ENCODE measurements around the gene CDKN2AIP. TPM values are rescaled to one million over a fixed set of nuclear protein-coding genes. Genes with fewer than 3 reads are reported as not detected.
A peak's percentile ranks its signal among the peaks of the same experiment; 100 is the strongest.
"Not testable (repeated sequence)": the region's sequence is repeated elsewhere in the genome, so short reads cannot be mapped to it uniquely, and the experiment has no call there.

CDKN2AIP gene
- total RNA-seq, 2 experiments from 2014 or later = 27.8 to 28.8 TPM

DNA sequence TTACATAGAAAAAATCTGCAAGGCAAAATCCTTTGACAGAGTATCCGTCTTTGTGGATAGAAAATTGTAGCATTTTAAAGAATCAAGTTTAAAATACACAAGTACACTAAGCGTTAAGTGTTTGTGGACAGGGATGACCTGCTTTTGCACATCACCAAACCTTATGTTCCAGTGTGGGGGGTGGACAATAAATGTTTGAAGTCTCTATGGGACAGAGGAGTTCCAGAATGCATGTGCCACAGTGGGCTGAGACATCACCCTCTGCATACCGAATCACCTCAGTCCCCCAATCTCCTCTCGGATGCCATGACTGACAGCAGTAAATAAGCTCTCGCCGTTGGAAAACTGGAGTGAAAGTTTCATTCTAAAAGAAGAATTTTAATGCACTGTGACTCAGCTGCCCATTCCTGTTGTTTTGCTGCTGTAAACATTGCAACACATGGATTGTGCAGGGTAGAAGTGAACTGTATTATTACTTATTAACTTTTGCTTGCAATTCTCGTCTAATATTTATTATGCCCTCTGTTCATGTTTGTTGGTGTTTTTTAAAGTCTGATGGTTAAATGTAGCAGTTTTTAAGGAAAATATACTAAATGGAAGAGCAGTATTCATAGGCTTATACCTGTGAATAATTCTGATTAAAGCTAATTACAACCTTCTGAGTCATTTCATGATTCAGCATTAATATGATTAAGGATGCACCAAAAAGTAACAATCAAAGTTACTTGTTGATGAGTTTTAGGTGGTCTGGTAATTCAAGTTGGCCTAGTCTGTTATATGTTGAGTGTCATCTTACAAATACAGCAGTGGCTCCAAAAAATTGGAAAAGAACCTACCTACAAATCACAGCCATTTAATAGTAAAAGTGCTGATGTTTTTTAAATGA is 24.0 kb downstream of the CDKN2AIP start:
- H3K4me1 Mint-ChIP-seq = peaks cover 5% of the 10 kb centered on the region
- H3K9me3 Mint-ChIP-seq (ENCODE audit: low read depth) = no peaks in the 10 kb centered on the region
- H3K4me3 Mint-ChIP-seq = no peak overlapping the region
- DNase-seq (no peak), ATAC-seq (no peak)
- H3K27ac Mint-ChIP-seq = no peak overlapping the region
- peaks cover 4% of the 10 kb centered on the region for H3K27me3 Mint-ChIP-seq
- no peaks in the 10 kb centered on the region for H3K36me3 Mint-ChIP-seq
- CTCF ChIA-PET = interaction anchor here (0.9 to 1.9 kb wide), 3 partner anchors 8 to 132 kb away, joined by 3 to 6 read pairs (median 4); no protein-coding TSS in a partner anchor

DNA sequence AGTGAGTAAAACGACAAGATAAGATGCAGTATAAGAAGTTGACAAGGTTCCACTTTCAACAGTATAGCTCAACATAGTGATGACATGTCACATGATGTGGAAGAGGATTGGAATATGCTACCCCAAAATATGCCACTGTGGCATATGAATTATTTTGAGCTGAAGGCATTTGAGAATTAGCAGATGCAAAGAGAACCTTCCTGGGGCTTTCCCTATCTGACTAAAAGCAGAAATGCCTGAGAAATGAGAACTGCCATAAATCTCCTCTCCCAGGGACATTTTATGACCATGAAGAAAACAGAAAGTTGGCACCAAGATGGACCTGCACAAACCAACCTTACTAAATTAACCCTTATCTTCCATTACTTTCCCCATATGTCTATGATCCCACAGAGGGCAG is 24.8 kb downstream of the CDKN2AIP start:
- H3K36me3 Mint-ChIP-seq = no peaks in the 10 kb centered on the region
- DNase-seq (no peak), ATAC-seq (no peak)
- H3K4me3 Mint-ChIP-seq = no peak overlapping the region
- CTCF ChIA-PET = interaction anchor here (0.9 to 1.9 kb wide), 5 partner anchors 7 to 251 kb away, joined by 3 to 6 read pairs (median 4); no protein-coding TSS in a partner anchor
- H3K27me3 Mint-ChIP-seq = peaks cover 4% of the 10 kb centered on the region
- H3K4me1 Mint-ChIP-seq = peaks cover 5% of the 10 kb centered on the region
- no peaks in the 10 kb centered on the region for H3K9me3 Mint-ChIP-seq (ENCODE audit: low read depth)
- H3K27ac Mint-ChIP-seq = no peak overlapping the region

DNA sequence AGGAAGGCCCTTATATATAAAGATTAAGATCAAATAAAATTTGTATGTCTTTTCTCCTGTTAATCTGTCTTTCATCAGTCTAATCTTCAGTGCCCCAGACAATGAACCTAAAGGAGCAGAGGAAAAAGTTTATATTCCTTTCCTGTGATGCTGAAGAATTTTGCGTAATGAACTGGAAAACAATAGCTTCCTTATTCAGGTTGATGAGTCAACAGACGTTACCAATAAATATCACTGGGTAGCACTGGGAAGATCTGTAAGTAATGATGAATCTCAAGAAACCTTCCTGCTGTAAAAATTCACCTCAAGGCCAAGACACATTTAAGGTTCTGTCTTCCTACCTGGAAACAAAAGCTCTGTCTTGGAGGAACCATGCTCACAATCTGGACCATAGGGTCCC is 25.5 kb downstream of the CDKN2AIP start:
- no peak for DNase-seq
- peaks cover 5% of the 10 kb centered on the region for H3K4me1 Mint-ChIP-seq
- H3K36me3 Mint-ChIP-seq = no peaks in the 10 kb centered on the region
- no peak overlapping the region for H3K4me3 Mint-ChIP-seq
- H3K27ac Mint-ChIP-seq = no peak overlapping the region
- no peak for ATAC-seq
- H3K9me3 Mint-ChIP-seq (ENCODE audit: low read depth) = no peaks in the 10 kb centered on the region
- peaks cover 4% of the 10 kb centered on the region for H3K27me3 Mint-ChIP-seq
- CTCF ChIA-PET = interaction anchor here (1.2 to 1.9 kb wide), 3 partner anchors 8 to 251 kb away, joined by 3 to 6 read pairs (median 5); no protein-coding TSS in a partner anchor

DNA sequence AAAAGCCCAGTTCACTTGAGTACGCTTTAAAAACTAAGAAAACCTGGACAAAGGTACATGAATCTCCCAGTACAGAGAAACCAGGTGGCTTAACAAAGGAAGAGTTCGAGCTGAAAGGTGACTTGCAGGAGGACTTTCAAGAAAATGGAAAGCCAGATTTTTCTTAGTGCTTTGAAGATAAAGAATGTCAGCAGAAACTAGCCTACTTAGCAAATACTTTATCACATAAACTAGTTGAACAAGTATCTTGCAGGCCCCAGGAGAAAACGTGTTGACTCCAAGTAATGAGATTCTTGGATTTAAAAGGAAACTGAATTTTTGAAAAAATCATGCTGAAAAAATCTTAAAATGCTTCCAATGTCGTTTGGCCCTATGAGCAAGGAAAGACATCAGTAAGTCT is 26.4 kb downstream of the CDKN2AIP start:
- ATAC-seq (no peak), DNase-seq (no peak)
- Mint-ChIP-seq H3K9me3 (ENCODE audit: low read depth) (no peaks in the 10 kb centered on the region), H3K27ac (no peak overlapping the region), H3K4me1 (peaks cover 5% of the 10 kb centered on the region), H3K36me3 (no peaks in the 10 kb centered on the region), H3K4me3 (no peak overlapping the region), H3K27me3 (peaks cover 4% of the 10 kb centered on the region)
- CTCF ChIA-PET = interaction anchor here (0.8 to 1.6 kb wide), 3 partner anchors 8 to 250 kb away, joined by 3 to 7 read pairs (median 5); no protein-coding TSS in a partner anchor

DNA sequence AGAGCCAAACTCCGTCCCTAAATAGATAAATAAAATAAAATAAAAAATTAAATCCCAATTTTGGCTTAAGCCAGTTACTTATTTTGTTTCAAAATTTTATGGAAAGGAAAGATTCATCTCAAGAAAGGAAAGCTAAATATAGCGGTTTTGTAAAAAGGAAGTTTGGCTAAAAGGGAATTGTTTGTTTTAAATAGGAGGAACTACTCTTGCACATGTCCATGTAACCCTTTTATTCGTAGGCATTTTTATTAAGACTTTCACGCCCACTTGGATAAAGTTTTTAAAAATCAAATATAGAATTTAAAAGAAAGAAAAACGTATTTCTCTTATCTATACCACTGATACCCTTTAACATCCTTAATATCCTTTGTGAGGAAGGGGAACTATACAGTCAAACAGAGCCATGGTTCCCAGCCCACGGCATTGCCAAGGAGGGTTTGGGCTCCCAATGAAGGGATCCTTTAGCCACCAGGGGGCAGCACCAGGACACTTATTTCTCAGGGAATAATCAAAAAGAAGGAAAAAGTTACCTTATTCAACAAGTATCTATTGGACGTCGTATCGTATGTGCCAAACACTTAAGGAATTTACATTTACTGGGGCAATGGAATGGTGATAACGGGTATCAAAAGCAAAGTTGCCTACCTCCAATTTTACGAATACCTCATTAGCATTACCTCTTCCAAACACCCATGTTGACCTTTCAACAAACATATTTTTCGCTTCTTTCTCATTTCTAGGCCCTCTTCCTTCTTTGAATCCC is 27.7 kb downstream of the CDKN2AIP start:
- no peaks in the 10 kb centered on the region for H3K9me3 Mint-ChIP-seq (ENCODE audit: low read depth)
- peaks cover 5% of the 10 kb centered on the region for H3K4me1 Mint-ChIP-seq
- peak; percentile 77 for ATAC-seq
- no peaks in the 10 kb centered on the region for H3K36me3 Mint-ChIP-seq
- CTCF ChIA-PET = interaction anchor here (1.6 kb wide), 1 partner anchor 10 kb away, joined by 7 read pairs; no protein-coding TSS in a partner anchor
- peaks cover 4% of the 10 kb centered on the region for H3K27me3 Mint-ChIP-seq
- H3K27ac Mint-ChIP-seq = no peak overlapping the region
- DNase-seq = peak; percentile 83
- no peak overlapping the region for H3K4me3 Mint-ChIP-seq

DNA sequence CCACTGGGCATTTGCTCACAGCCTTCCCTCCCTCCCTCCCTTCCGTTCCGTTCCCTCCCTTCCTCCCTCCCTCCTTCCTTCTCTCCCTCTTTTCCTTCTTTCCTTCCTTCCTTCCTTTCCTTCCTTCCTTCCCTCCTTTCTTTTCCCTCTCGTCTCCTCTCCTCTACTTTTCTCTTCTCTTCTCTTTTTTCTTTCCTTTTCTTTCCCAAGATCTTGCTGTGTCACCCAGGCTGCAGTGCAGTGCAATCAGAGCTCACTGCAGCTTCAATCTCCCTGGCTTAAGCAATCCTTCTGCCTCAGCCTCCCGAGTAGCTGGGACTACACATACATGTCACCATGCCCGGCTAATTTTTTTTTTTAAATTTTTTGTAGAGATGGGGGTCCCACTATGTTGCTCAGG is 33.7 kb downstream of the CDKN2AIP start:
- H3K27ac Mint-ChIP-seq = no peak overlapping the region
- no peak overlapping the region for H3K4me3 Mint-ChIP-seq
- ATAC-seq (no peak), DNase-seq (no peak)
- no peaks in the 10 kb centered on the region for H3K9me3 Mint-ChIP-seq (ENCODE audit: low read depth)
- H3K36me3 Mint-ChIP-seq = no peaks in the 10 kb centered on the region
- CTCF ChIA-PET = interaction anchor here (1.0 kb wide), 1 partner anchor 26 kb away, joined by 3 read pairs; no protein-coding TSS in a partner anchor
- no peaks in the 10 kb centered on the region for H3K4me1 Mint-ChIP-seq
- peaks cover 12% of the 10 kb centered on the region for H3K27me3 Mint-ChIP-seq

DNA sequence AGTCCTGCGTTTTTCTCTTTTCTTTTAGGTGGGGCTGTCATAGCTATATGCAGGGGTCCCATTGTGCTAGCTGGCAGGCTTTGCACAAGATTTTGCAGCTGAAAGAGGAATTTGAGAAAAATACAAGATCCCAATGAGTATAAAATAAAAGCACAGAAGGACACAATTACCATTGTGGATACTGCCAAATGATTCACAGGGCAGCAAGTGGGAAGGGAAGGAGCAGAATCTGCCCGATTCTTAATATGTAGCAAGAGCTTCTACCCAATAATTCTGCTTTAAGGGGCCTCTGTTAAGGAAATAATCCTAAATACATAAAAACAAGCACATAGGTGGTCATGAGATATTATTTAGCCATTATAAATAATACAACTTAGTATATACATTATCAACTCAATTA is 34.5 kb downstream of the CDKN2AIP start:
- H3K9me3 Mint-ChIP-seq (ENCODE audit: low read depth) = no peaks in the 10 kb centered on the region
- peaks cover 12% of the 10 kb centered on the region for H3K27me3 Mint-ChIP-seq
- CTCF ChIA-PET = interaction anchor here (1.0 kb wide), 1 partner anchor 25 kb away, joined by 3 read pairs; no protein-coding TSS in a partner anchor
- no peaks in the 10 kb centered on the region for H3K4me1 Mint-ChIP-seq
- H3K36me3 Mint-ChIP-seq = no peaks in the 10 kb centered on the region
- DNase-seq (no peak), ATAC-seq (no peak)
- no peak overlapping the region for H3K4me3 Mint-ChIP-seq
- H3K27ac Mint-ChIP-seq = no peak overlapping the region

DNA sequence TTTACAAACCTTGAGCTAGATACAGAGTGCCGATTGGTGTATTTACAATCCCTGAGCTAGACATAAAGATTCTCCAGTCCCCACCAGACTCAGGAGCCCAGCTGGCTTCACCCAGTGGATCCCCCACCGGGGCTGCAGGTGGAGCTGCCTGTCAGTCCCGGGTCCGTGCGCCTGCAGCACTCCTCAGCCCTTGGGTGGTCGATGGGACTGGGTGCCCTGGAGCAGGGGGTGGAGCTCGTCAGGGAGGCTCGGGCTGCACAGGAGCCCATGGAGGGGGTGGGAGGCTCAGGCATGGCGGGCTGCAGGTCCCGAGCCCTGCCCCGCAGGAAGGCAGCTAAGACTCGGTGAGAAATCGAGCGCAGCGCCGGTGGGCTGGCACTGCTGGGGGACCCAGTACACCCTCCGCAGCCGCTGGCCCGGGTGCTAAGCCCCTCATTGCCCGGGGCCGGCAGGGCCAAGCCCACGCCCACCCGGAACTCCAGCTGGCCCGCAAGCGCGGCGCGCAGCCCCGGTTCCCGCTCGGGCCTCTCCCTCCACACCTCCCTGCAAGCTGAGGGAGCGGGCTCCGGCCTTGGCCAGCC is 38.2 kb downstream of the CDKN2AIP start:
- H3K36me3 Mint-ChIP-seq; ATAC-seq; H3K4me1 Mint-ChIP-seq; DNase-seq; H3K9me3 Mint-ChIP-seq (ENCODE audit: low read depth); H3K4me3 Mint-ChIP-seq; CTCF ChIA-PET; H3K27ac Mint-ChIP-seq: not testable (repeated sequence)
- H3K27me3 Mint-ChIP-seq = peaks cover 12% of the 10 kb centered on the region

DNA sequence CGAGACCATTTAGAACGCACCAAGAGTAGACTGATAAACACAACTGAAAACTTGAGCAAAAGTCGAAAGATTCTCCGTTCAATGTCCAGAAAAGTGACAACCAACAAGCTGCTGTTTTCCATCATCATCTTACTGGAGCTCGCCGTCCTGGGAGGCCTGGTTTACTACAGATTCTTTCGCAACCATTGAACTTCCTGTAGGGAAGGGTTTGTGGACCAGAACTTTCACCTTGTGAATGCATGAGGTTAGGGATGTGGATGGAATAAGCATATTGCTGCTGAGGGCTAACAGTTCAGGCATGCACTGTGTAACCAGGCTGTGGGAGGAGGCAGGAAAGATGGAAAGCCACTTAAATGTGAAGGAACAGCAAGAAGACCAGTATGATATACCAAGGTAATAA is 39.6 kb downstream of the CDKN2AIP start:
- H3K27me3 Mint-ChIP-seq = peaks cover under 1% of the 10 kb centered on the region

DNA sequence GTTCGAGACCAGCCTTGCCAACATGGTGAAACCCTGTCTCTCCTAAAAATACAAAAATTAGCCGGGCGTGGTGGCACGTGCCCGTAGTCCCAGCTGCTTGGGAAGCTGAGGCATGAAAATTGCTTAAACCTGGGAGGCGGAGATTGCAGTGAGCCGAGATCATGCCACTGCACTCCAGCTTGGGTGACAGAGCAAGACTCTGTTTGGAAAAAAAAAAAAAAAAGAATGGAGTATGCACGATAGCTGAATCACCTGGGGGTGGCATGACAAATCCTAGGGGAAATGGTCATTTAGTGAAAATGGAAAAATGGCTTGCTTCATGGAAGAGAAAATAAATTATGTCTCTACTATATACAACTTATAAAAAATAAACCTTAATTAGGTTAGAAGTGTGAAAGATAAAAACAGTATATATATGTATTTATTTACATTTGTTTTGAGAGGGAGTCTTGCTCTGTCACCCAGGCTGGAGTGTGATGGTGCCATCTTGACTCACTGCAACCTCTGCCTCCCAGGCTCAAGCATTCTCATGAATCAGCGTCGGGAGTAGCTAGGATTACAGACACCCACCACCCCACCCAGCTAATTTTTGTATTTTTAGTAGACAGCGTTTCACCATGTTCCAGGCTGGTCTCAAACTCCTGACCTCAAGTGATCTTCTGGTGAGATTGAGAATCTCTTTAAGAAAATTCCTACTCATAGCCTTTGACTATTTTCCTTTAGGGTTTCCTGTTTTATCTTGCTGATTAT is 41.1 kb downstream of the CDKN2AIP start:
- ATAC-seq (no peak), DNase-seq (no peak)
- Mint-ChIP-seq H3K36me3 (no peaks in the 10 kb centered on the region), H3K4me3 (no peak overlapping the region), H3K27ac (no peak overlapping the region), H3K4me1 (no peaks in the 10 kb centered on the region), H3K27me3 (no peaks in the 10 kb centered on the region), H3K9me3 (ENCODE audit: low read depth) (no peaks in the 10 kb centered on the region)
- CTCF ChIA-PET = no interaction called here

More for the DNA sequence above, 39.6 kb downstream of the CDKN2AIP start:
- no peak for DNase-seq
- no peaks in the 10 kb centered on the region for H3K4me1 Mint-ChIP-seq
- CTCF ChIA-PET = interaction anchor here (0.8 to 1.1 kb wide), 2 partner anchors 15 to 126 kb away, joined by 3 read pairs; no protein-coding TSS in a partner anchor
- H3K9me3 Mint-ChIP-seq (ENCODE audit: low read depth) = no peaks in the 10 kb centered on the region
- no peaks in the 10 kb centered on the region for H3K36me3 Mint-ChIP-seq
- H3K4me3 Mint-ChIP-seq = no peak overlapping the region
- H3K27ac Mint-ChIP-seq = no peak overlapping the region
- no peak for ATAC-seq

DNA sequence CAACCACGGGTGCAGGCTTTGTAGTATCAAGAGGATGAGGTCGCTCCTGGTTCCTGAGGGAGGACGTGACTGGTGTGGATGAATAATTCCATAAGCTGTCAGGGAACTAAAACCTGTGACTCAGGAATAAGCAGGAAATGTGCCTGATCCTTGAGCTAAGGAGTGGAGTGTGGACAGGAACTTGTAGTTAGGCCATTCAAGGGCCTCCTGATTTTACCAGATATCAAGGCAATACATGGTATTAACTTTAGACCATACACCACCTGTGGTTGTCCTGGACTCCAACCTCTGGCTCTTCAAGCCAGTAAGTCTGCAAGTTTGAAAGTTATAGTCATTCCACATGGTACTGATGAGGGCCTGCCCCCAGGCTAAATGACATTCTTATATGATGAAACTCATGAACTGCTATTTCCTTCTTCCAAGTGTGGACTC is 48.4 kb downstream of the CDKN2AIP start:
- no peak overlapping the region for H3K27ac Mint-ChIP-seq
- CTCF ChIA-PET = interaction anchor here (1.3 kb wide), 1 partner anchor 11 kb away, joined by 3 read pairs; no protein-coding TSS in a partner anchor
- DNase-seq (no peak), ATAC-seq (no peak)
- no peaks in the 10 kb centered on the region for H3K4me1 Mint-ChIP-seq
- H3K36me3 Mint-ChIP-seq = peaks cover 15% of the 10 kb centered on the region
- no peak overlapping the region for H3K4me3 Mint-ChIP-seq
- no peaks in the 10 kb centered on the region for H3K9me3 Mint-ChIP-seq (ENCODE audit: low read depth)
- H3K27me3 Mint-ChIP-seq = no peaks in the 10 kb centered on the region

DNA sequence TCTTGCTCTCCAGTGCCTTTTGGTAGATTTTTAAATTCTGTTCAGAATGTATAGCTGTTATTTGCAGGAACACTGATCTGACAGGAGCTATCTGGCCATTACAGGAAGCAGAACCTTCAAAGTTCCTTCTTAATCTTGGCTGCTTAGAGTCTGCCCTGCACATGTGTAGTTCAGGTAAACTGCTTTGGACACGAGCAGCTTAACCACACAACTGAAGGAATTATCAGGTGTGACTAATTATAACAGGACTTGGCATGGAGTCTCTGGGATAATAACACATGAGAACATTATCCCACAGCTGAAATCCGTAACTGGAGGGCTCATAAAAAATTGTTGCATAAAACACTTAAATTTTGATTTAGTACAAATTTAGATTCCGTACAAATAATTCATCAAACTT is 48.8 kb downstream of the CDKN2AIP start:
- Mint-ChIP-seq H3K9me3 (ENCODE audit: low read depth) (no peaks in the 10 kb centered on the region), H3K4me3 (no peak overlapping the region), H3K27ac (no peak overlapping the region), H3K27me3 (no peaks in the 10 kb centered on the region), H3K36me3 (peaks cover 15% of the 10 kb centered on the region), H3K4me1 (no peaks in the 10 kb centered on the region)
- CTCF ChIA-PET = interaction anchor here (1.3 kb wide), 1 partner anchor 10 kb away, joined by 3 read pairs; no protein-coding TSS in a partner anchor
- no peak for DNase-seq
- ATAC-seq = no peak

All from activated CD8-positive, alpha-beta memory T cell treated with anti-CD3 and anti-CD28 coated beads, Interleukin-2, amount 10 ng/mL, durations not matched to agents 7 days and 5 days (primary cell).